Endothelial cell (in vitro differentiated cells): Measurements from ENCODE around the gene CRAMP1. TPM values are rescaled to one million over a fixed set of nuclear protein-coding genes. Genes with fewer than 3 reads are reported as not detected.

Source experiments
- DNase-seq: peaks from one replicate; pipeline ENCODE4 v3.0.0; 2021; ENCODE audit warnings: low spot score
- H3K27ac Mint-ChIP-seq: one replicate; pipeline ENCODE4 v1.8.0; 2021; ENCODE audit warnings: mixed read lengths, inconsistent platforms; ENCODE audit not compliant: unreplicated experiment
- H3K27me3 Mint-ChIP-seq: one replicate; pipeline ENCODE4 v1.8.0; 2021; ENCODE audit warnings: mild to moderate bottlenecking, moderate library complexity, mixed read lengths, inconsistent platforms; ENCODE audit not compliant: unreplicated experiment
- H3K36me3 Mint-ChIP-seq: one replicate; pipeline ENCODE4 v1.8.0; 2021; ENCODE audit warnings: mild to moderate bottlenecking, low read depth, mixed read lengths, inconsistent platforms; ENCODE audit not compliant: unreplicated experiment
- H3K4me1 Mint-ChIP-seq: one replicate; pipeline ENCODE4 v1.8.0; 2021; ENCODE audit warnings: mild to moderate bottlenecking, mixed read lengths, inconsistent platforms; ENCODE audit not compliant: unreplicated experiment
- H3K4me3 Mint-ChIP-seq: one replicate; pipeline ENCODE4 v1.8.0; 2021; ENCODE audit warnings: mild to moderate bottlenecking, mixed read lengths, inconsistent platforms; ENCODE audit not compliant: unreplicated experiment
- H3K9me3 Mint-ChIP-seq: one replicate; pipeline ENCODE4 v1.8.0; 2021; ENCODE audit warnings: mixed read lengths, inconsistent platforms; ENCODE audit not compliant: unreplicated experiment
- total RNA-seq: library from RNA; stranded (reverse); fragmentation: NEBNext Ultra II Directional; extraction: Animal tissue kit (Norgen Biotek cat#: 25700); gene quantifications from one replicate; pipeline ENCODE4 v1.2.1, GENCODE V29; 2021; ENCODE audit not compliant: unreplicated experiment
- TF ChIP-seq, protein P1 (sequence below): fragments of 200-600 bp; sonication (generic); IDR thresholded peaks from one replicate; pipeline ENCODE4 v1.5.0; 2021; ENCODE audit warnings: antibody characterized with exemption; ENCODE audit not compliant: unreplicated experiment

The CRAMP1 gene
- total RNA-seq, 1 donor from 2014 or later = 46.8 TPM

DNA sequence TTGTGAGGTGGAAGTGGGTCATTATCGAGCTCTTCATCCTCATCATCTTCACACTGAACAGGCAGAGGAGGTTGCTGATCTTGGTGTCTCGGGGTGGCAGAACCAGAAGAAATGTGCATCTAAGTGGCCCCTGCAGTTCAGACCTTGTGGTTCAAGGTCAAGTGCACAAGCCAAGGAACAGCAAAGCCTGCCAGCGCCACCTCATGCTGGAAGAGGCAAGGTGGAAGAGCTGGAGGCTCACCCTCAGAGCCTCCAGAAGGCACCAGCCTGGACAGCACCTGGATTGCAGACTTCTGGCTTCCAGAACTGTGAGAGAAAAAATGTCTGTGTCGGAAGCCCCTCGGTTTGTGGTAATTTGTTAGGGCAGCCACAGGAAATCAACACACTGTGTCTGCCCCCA is 32.9 kb upstream of the CRAMP1 start:
- peak overlapping the region; percentile 60 for H3K4me3 Mint-ChIP-seq
- H3K9me3 Mint-ChIP-seq = peaks cover 3% of the 10 kb centered on the region
- peaks cover 5% of the 10 kb centered on the region for H3K27me3 Mint-ChIP-seq
- no peak overlapping the region for H3K27ac Mint-ChIP-seq
- peaks cover 25% of the 10 kb centered on the region for H3K4me1 Mint-ChIP-seq
- TF ChIP-seq, protein P1, sequence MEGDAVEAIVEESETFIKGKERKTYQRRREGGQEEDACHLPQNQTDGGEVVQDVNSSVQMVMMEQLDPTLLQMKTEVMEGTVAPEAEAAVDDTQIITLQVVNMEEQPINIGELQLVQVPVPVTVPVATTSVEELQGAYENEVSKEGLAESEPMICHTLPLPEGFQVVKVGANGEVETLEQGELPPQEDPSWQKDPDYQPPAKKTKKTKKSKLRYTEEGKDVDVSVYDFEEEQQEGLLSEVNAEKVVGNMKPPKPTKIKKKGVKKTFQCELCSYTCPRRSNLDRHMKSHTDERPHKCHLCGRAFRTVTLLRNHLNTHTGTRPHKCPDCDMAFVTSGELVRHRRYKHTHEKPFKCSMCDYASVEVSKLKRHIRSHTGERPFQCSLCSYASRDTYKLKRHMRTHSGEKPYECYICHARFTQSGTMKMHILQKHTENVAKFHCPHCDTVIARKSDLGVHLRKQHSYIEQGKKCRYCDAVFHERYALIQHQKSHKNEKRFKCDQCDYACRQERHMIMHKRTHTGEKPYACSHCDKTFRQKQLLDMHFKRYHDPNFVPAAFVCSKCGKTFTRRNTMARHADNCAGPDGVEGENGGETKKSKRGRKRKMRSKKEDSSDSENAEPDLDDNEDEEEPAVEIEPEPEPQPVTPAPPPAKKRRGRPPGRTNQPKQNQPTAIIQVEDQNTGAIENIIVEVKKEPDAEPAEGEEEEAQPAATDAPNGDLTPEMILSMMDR = no peak
- no peak for DNase-seq
- H3K36me3 Mint-ChIP-seq = peaks cover 34% of the 10 kb centered on the region

DNA sequence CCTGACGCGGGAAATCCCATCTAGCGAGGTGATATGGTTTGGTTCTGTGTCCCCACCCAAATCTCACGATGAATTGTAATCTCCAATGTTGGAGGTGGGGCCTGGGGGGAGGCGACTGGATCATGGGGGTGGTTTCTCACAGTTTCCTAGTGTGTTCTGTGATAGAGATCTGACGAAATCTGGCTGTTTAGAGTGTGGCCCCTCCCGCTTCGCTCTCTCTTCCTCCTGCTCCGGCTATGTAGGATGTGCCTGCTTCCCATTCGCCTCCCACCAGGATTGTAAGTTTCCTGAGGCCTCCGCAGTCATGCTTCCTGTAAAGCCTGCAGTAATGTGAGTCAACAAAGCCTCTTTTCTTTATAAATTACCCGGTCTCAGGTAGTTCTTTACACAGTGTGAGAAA is 31.9 kb upstream of the CRAMP1 start:
- Mint-ChIP-seq H3K4me3 (peak overlapping the region; percentile 83), H3K27ac (peak overlapping the region; percentile 94), H3K27me3 (peaks cover 5% of the 10 kb centered on the region), H3K36me3 (peaks cover 37% of the 10 kb centered on the region), H3K4me1 (peaks cover 25% of the 10 kb centered on the region), H3K9me3 (peaks cover 3% of the 10 kb centered on the region)
- peak; percentile 54 for DNase-seq
- TF ChIP-seq, protein P1 = no peak

DNA sequence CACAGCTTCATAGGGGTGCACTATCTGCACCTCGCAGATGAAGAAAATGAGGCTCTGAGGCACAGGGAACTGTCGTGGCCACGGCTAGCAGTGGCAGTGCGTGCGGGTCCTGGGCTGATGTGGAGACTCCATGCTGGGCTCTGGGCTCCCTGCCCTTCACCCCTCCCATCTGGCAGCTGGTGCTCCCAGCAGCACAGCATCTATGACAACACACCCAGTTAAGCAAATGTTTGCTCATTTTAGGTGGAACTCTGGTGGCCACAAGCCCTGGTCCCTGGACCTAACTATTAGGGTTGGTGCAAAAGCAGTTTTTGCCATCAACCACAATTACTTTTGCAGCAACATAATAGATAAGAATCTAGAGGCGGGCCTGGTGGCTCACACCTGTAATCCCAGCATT is 31.2 kb upstream of the CRAMP1 start:
- H3K27me3 Mint-ChIP-seq = peaks cover 2% of the 10 kb centered on the region
- H3K27ac Mint-ChIP-seq = peak overlapping the region; percentile 94
- H3K36me3 Mint-ChIP-seq = peaks cover 34% of the 10 kb centered on the region
- DNase-seq = no peak
- TF ChIP-seq, protein P1 = no peak
- peaks cover 25% of the 10 kb centered on the region for H3K4me1 Mint-ChIP-seq
- H3K9me3 Mint-ChIP-seq = peaks cover 3% of the 10 kb centered on the region
- H3K4me3 Mint-ChIP-seq = peak overlapping the region; percentile 83

- H3K27ac Mint-ChIP-seq = peak overlapping the region; percentile 91
- TF ChIP-seq, protein P1 = no peak
- peaks cover 2% of the 10 kb centered on the region for H3K27me3 Mint-ChIP-seq
- no peak for DNase-seq
- peaks cover 25% of the 10 kb centered on the region for H3K4me1 Mint-ChIP-seq
- H3K9me3 Mint-ChIP-seq = peaks cover 3% of the 10 kb centered on the region
- peak overlapping the region; percentile 87 for H3K4me3 Mint-ChIP-seq
- H3K36me3 Mint-ChIP-seq = peaks cover 33% of the 10 kb centered on the region
These were observed 30.4 kb upstream of the CRAMP1 start for GRCh38 chr16:1581804-1582203.

DNA sequence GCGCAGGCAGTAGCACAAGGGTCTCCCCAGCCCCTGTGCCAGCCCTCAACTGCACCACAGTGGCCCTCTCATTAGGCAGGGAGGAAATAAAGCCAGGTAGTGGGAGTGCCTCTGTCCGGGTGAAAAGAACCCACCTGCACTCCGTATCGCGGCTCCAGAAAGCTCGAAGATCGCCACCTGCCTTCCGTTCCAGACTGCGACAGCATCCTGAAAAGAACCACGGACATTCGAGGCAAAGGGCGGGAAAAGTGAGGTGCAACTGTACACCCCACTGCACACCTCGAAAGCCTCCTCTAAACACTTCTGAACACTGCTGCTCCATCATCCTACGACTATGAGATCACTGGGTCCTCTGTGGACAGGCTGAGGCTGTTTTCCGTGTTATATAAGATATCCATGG is 29.0 kb upstream of the CRAMP1 start:
- Mint-ChIP-seq H3K4me3 (no peak overlapping the region), H3K27me3 (peaks cover 2% of the 10 kb centered on the region), H3K4me1 (peaks cover 25% of the 10 kb centered on the region), H3K9me3 (peaks cover 3% of the 10 kb centered on the region), H3K27ac (no peak overlapping the region), H3K36me3 (peaks cover 34% of the 10 kb centered on the region)
- DNase-seq = no peak
- TF ChIP-seq, protein P1 = no peak
